Hematopoietic multipotent progenitor cell treated with erythropoietin and hydrocortisone succinate and interleukin-3 and kit ligand, for 6 days (in vitro differentiated cells): ENCODE results near the gene C1QTNF12.
A peak's percentile ranks its signal among the peaks of the same experiment; 100 is the strongest.

ENCODE experiments used
- DNase-seq: peaks from one replicate; pipeline ENCODE4 v3.0.0-alpha.2; 2015

Gene C1QTNF12

GRCh38 chr1:1246577-1247340, at the start of gene C1QTNF12:
C1QTNF12 (minus strand) TSS chr1:1246722; CDS start chr1:1246690, 32 bp downstream.
- DNase-seq = no peak

GRCh38 chr1:1295154-1295923, 48.8 kb upstream of the C1QTNF12 start:
- no peak for DNase-seq

DNA sequence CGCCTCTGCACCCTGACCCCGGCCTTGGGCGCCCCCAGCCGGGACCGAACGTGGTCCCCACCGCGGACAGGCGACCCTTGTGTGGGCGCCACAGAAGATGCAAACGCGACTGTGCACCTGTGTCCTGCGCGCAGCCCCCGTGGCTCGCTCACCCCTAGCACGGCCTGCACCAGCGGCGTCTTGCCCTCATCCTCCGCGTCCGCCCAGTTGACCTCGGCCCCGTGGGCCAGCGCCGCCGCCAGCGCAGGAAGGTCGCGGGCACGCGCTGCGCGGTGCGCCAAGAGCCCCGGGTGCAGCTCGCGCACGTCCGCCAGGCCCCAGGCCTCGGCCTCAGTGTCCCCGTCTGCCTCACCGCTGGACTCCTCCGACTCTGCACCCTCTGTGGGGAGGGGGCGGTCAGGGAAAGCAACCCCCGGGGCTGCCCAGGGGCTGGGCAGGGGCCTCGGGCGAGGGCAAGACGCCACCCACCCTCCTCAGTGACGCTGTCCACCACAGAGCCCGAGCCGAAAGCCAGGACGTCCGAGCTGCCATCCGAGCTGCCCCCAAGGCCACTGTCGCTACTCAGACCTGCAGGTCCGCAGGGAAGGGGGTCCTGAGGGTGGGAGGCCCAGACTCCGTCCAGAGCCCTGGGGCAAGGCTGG, 47.8 kb upstream of the C1QTNF12 start:
- DNase-seq = no peak

DNA sequence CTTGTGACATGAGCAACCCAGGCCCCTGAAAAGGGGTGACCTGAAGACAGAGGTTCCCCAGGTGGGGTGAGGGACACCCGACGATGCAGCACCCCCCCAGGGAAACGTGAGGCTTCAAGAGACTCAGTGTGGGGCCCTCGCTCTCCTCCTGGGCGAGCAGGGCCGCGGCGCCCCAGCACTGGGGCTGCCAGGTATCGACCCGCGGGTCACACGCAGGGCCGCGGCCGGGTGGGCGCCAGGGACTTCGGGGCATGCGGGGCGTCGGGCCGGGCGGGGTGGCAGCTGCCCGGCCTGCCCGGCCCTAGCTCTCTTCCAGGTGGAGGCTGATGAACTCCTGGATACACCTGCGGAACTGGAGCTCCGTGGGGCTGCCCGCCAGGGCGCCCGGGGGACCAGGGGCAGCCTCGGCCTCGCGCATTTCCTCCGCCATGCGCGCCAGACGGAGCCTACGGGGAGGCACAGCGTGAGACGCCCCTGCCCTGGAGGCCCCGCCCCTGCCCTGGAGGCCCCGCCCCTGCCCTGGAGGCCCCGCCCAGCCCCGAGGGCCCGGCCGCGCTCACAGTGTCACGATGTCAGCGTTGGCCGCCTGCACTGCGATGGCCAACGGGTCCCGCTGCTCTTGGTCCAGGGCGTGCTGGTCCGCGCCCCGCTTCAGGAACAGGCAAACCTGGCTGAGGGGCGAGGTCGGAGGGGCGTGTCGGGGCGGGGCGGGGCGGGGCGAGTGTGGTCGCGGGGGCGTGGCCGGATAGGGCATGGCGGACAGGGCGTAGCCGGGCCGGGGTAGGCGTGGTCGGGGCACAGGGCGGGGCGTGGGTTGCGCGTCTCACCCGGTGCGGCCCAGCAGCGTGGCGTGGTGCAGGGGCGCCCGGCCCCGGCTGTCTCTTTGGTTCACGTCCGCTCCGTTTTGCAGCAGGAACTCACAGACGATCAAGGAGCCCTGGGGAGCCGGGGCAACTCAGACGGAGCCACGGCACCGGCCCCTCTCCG, 47.0 kb upstream of the C1QTNF12 start:
- no peak for DNase-seq

DNA sequence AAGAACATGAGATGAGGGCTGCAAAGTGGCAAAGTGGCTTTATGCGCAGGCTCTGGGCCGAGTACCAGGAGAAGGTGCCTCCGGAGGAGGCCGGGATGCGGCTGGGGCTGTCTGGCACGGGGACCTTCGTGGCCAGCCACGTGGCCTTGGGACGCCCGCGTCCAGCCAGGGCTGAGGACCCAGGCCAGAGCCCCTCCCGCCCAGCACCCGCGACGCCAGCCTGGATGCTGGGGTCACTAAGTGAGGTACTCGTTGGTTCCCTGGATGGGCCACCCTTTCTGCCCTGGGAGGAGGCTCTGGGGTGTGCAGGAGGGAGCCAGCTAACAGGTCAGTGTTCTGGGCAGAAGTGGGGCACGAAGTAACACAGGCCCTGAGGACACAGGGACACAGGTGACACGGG, 46.3 kb upstream of the C1QTNF12 start:
- no peak for DNase-seq

- no peak for DNase-seq
These were observed 45.9 kb upstream of the C1QTNF12 start for GRCh38 chr1:1292442-1292779.

- DNase-seq = peak; percentile 86
These were observed 45.3 kb upstream of the C1QTNF12 start for GRCh38 chr1:1291548-1292441.

DNA sequence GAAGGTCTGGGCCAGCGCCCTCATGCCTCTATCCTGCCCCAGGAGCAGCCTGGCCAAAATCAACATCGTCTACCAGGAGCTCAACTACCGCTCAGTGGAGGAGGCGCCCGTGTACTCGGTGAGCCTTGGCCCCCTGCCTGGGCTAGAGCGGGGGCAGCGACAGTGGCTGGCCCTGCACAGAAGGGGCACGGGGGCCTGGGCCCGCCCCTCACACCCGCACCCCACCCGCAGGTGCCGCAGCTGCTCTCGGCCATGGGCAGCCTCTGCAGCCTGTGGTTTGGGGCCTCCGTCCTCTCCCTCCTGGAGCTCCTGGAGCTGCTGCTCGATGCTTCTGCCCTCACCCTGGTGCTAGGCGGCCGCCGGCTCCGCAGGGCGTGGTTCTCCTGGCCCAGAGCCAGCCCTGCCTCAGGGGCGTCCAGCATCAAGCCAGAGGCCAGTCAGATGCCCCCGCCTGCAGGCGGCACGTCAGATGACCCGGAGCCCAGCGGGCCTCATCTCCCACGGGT, 44.6 kb upstream of the C1QTNF12 start:
- DNase-seq = no peak

- peak; percentile 72 for DNase-seq
These were observed 43.8 kb upstream of the C1QTNF12 start for GRCh38 chr1:1290238-1290731.

DNA sequence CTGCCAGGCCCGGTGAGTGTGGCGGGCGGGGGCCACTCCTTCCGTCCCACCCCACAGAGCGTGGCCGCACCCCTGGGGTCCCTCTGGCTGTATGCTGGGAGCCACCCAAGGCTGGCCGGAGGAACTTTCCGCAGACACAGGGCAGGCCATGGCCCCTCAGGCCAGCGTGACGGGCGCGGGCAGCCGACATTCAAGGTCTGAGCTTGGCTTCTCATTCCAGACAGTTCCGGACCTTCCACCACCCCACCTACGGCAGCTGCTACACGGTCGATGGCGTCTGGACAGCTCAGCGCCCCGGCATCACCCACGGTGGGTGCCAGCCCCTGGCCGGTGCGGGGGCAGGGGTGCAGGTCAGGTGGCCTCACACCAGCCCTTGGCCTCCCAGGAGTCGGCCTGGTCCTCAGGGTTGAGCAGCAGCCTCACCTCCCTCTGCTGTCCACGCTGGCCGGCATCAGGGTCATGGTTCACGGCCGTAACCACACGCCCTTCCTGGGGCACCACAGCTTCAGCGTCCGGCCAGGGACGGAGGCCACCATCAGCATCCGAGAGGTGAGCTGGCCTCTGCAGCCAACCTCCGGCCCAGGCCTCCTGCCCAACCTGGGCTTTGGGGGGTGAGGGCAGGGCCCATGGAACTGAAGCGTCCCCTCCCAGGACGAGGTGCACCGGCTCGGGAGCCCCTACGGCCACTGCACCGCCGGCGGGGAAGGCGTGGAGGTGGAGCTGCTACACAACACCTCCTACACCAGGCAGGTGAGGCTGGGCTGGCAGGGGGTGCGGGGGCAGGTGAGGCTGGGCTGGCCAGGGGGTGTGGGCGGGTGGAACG, 41.0 kb upstream of the C1QTNF12 start:
- no peak for DNase-seq

DNA sequence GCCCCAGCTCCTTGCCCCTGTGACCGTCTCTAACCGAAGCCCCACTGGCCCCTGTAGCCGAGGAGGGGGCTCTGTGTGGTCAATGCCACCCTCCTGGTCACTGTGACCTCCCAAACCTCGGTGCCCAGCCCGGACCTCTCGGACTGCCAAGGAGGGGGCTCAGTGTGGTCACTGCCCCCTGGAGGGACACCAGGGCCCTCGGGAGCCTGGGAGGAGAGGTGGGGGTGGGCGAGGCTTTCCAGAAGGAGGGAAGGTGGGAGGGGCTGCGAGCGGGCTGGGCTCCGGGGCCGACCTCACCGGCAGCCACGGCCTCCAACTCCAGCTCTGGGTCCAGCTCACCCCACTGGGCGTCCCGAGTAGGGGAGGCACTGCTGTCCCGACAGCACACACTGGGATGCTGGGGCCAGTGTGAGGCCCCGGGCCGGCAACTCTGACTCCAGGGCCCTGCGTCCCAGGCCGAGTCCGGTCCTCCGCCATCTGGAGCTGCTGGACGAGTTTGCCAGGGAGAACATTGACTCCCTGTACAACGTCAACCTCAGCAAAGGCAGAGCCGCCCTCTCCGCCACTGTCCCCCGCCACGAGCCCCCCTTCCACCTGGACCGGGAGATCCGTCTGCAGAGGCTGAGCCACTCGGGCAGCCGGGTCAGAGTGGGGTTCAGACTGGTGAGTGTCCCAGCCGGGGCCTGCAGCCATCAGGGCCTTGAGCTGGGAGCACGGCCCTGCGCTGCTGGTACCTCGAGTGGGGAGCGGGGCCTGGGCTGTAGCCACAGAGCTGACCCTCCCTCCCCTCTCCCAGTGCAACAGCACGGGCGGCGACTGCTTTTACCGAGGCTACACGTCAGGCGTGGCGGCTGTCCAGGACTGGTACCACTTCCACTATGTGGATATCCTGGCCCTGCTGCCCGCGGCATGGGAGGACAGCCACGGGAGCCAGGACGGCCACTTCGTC, 40.1 kb upstream of the C1QTNF12 start:
- DNase-seq = no peak

DNA sequence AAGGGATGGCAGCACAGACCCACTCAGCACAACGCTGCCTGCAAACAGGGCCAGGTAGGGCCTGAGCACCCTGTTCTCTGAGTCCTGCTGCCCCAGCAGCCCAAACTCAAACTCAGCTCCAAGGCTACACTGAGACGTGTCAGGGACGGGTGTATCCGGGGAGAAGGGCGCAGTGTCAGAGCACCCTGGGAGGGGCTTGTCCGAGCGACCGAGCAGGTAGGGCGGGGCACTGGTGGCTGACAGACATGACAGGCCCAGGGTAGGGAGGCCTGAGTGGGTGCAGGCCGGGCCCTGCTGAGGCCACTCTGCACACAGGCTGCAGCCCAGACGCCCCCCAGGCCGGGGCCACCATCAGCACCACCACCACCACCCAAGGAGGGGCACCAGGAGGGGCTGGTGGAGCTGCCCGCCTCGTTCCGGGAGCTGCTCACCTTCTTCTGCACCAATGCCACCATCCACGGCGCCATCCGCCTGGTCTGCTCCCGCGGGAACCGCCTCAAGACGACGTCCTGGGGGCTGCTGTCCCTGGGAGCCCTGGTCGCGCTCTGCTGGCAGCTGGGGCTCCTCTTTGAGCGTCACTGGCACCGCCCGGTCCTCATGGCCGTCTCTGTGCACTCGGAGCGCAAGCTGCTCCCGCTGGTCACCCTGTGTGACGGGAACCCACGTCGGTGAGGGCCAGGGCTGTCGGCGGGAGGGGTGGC, 39.2 kb upstream of the C1QTNF12 start:
- DNase-seq = no peak

DNA sequence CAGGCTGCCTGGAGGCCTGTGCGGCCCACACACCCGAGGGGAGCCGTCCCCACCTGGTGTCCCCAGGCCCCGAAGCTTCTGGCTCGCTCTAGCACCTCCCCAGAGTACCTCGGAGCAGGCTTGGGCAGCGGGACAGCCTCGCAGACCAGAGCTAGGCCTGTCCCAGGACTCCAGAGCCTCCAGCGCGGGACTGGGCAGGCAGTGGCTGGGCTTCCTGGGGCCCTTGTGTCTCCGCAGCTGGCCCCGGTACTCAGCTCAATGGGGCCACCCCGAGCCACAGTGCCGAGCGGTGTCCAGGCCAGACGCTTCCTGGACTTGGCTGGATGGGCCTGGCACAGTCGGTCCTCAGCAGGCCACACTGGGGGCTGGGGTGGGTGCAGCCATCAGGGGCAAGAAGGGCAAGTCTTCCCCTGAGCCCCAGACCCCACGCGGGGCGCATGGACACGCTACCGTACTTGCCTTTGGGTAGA, 38.6 kb upstream of the C1QTNF12 start:
- DNase-seq = no peak

GRCh38 chr1:1284221-1285101, 37.9 kb upstream of the C1QTNF12 start:
- DNase-seq = no peak

- peak; percentile 46 for DNase-seq
These were observed 37.3 kb upstream of the C1QTNF12 start for GRCh38 chr1:1283821-1284220.

GRCh38 chr1:1282998-1283397, 36.5 kb upstream of the C1QTNF12 start:
- DNase-seq = no peak
